GM19099 (cell line): ENCODE data around the gene PJA2.

Source experiments
- POLR2A ChIP-seq: IDR thresholded peaks from 3 replicates; pipeline ENCODE4 v1.6.1; 2011; ENCODE audit warnings: low read depth; ENCODE audit not compliant: insufficient read length; ENCODE audit errors: extremely low read depth

Gene PJA2

GRCh38 chr5:109374625-109375024, 35.1 kb downstream of the PJA2 start:
- no peak for TF ChIP-seq POLR2A

GRCh38 chr5:109373932-109374331, 35.8 kb downstream of the PJA2 start:
- no peak for TF ChIP-seq POLR2A

GRCh38 chr5:109370343-109370742, 39.4 kb downstream of the PJA2 start:
- no peak for TF ChIP-seq POLR2A

- TF ChIP-seq POLR2A: no peak
Observed at GRCh38 chr5:109365653-109366052, 44.1 kb downstream of the PJA2 start.

- no peak for TF ChIP-seq POLR2A
Observed at GRCh38 chr5:109364977-109365376, 44.8 kb downstream of the PJA2 start.

- TF ChIP-seq POLR2A: no peak
Observed at GRCh38 chr5:109359642-109360041, 50.1 kb downstream of the PJA2 start.

- TF ChIP-seq POLR2A: no peak
Observed at GRCh38 chr5:109357807-109358206, 52.0 kb downstream of the PJA2 start.

GRCh38 chr5:109354761-109355160, 55.0 kb downstream of the PJA2 start:
- TF ChIP-seq POLR2A: no peak

- no peak for TF ChIP-seq POLR2A
Observed at GRCh38 chr5:109351988-109352864, 57.5 kb downstream of the PJA2 start.

GRCh38 chr5:109350537-109351270, 59.1 kb downstream of the PJA2 start:
- no peak for TF ChIP-seq POLR2A

- no peak for TF ChIP-seq POLR2A
Observed at GRCh38 chr5:109349388-109349787, 60.4 kb downstream of the PJA2 start.

GRCh38 chr5:109347252-109347888, 62.4 kb downstream of the PJA2 start:
- TF ChIP-seq POLR2A: no peak

- no peak for TF ChIP-seq POLR2A
Observed at GRCh38 chr5:109345699-109346098, 64.1 kb downstream of the PJA2 start.

- no peak for TF ChIP-seq POLR2A
Observed at GRCh38 chr5:109340351-109340750, 69.4 kb downstream of the PJA2 start.

- no peak for TF ChIP-seq POLR2A
Observed at GRCh38 chr5:109335114-109335513, 74.7 kb downstream of the PJA2 start.
